ENCODE measurements around the gene KCNJ14.

Gene KCNJ14

DNA sequence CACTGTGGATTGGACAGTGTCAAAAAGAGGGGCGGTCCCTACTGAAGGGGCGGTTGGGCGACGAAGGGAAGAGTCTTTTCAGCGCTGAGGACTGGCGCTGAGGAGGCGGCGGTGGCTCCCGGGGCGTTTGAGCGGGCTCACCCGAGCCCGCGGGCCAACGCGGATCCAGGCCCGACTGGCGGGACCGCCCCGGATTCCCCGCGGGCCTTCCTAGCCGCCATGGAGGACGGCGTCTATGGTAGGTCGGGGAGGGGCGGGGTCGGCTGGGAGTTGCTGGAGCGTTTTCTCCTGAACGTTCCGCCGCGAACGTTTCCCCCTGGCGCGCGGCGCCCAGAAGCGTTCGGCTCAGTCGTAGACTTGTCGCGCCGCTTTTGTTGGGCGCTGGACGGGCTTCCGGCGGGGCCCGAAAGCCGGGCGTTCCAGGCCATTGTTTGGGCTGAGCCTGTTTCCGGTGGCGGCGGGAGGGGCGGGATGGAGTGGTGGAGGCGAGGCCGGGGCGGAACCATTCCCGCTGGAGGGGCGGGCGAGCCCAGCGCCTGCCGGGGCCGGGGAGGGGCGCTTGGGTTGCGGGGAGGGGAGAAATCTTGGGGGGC, 14.0 kb downstream of the KCNJ14 start, which contains the start of gene CYTH2:
Gene CYTH2, plus strand, starts transcription at position 81 of the 593 bp plus-strand sequence. Its CDS starts 139 bp downstream, at position 220.
- H2AFZ ChIP-seq (ENCODE audit: low read length): peak within 1 kb of the TSS; percentile 86
- peak within 1 kb of the TSS; percentile 95 for H3K27ac ChIP-seq (replicated peaks; ENCODE audit: low read length)
- H3K18ac ChIP-seq (ENCODE audit: low read length): peak within 1 kb of the TSS; percentile 98
- H2BK15ac ChIP-seq (ENCODE audit: low read length): peak within 1 kb of the TSS; percentile 83
- peaks cover 14 to 15% of the 10 kb centered on the region in 2 donors for H3K4me1 ChIP-seq (ENCODE audit: control insufficient read depth in 2 of 2, insufficient read depth in 1 of 2, low read depth in 1 of 2, low read length in 2 of 2)
- H4K8ac ChIP-seq (ENCODE audit: low read depth, low read length): peak within 1 kb of the TSS; percentile 44
- peak within 1 kb of the TSS; percentile 79 for H2BK5ac ChIP-seq (ENCODE audit: low read length)
- peak; percentile 73 for DNase-seq (ENCODE audit: low spot score)
- peaks cover 38 to 46% of the 10 kb centered on the region in 2 donors for H3K36me3 ChIP-seq (replicated peaks in 1 of 2; ENCODE audit: control insufficient read depth in 2 of 2, insufficient read depth in 2 of 2, low read length in 2 of 2)
- H2BK12ac ChIP-seq (ENCODE audit: low read length): no peak within 1 kb of the TSS
- no CpG with 5 or more reads among the region's 66 CpGs for WGBS, 2 donors (ENCODE audit: extremely low coverage in 2 of 2, insufficient read length in 2 of 2, insufficient replicate concordance in 1 of 2)
- H2AK5ac ChIP-seq (ENCODE audit: low read depth, low read length): peak within 1 kb of the TSS; percentile 93
- peak within 1 kb of the TSS; percentile 89 for H3K9ac ChIP-seq (ENCODE audit: low read depth, low read length, poor library complexity)
- peak within 1 kb of the TSS; percentile 51 for H3K14ac ChIP-seq (ENCODE audit: low read length)
- peaks cover 18% of the 10 kb centered on the region for H3K79me1 ChIP-seq (ENCODE audit: low read depth, low read length)
- H3K9me3 ChIP-seq (replicated peaks in 1 of 2; ENCODE audit: control insufficient read depth in 2 of 2, insufficient read depth in 1 of 2, low read depth in 1 of 2, low read length in 2 of 2): peaks cover 0 to 2% of the 10 kb centered on the region in 2 donors
- H3K27me3 ChIP-seq (ENCODE audit: control insufficient read depth in 3 of 3, insufficient read depth in 3 of 3, low read depth in 1 of 3, low read length in 3 of 3): no peaks in the 10 kb centered on the region
- H4K91ac ChIP-seq (ENCODE audit: low read depth, low read length, poor library complexity): no peak within 1 kb of the TSS
- peak within 1 kb of the TSS; percentile 89 for H3K23ac ChIP-seq (ENCODE audit: low read depth, low read length, poor library complexity)
- H3K4me2 ChIP-seq (ENCODE audit: insufficient read depth, low read length, poor library complexity, severe bottlenecking): peak within 1 kb of the TSS; percentile 71
- H2BK120ac ChIP-seq (ENCODE audit: low read depth, low read length): no peak within 1 kb of the TSS
- no peak within 1 kb of the TSS for H3K4ac ChIP-seq (ENCODE audit: low read length)
- H3K4me3 ChIP-seq (ENCODE audit: low read length in 2 of 2): peak within 1 kb of the TSS; percentile 91 to 94

- Histone ChIP-seq H2AK5ac (ENCODE audit: low read depth, low read length) (no peak overlapping the region), H3K4me3 (ENCODE audit: low read length in 2 of 2) (peak overlapping the region; percentile 83 to 91), H3K9ac (ENCODE audit: low read depth, low read length, poor library complexity) (peak overlapping the region; percentile 56), H3K23ac (ENCODE audit: low read depth, low read length, poor library complexity) (no peak overlapping the region), H3K14ac (ENCODE audit: low read length) (no peak overlapping the region), H2BK12ac (ENCODE audit: low read length) (no peak overlapping the region), H3K36me3 (replicated peaks in 1 of 2; ENCODE audit: control insufficient read depth in 2 of 2, insufficient read depth in 2 of 2, low read length in 2 of 2) (peaks cover 45 to 53% of the 10 kb centered on the region in 2 donors), H2AFZ (ENCODE audit: low read length) (peak overlapping the region; percentile 86), H3K27me3 (ENCODE audit: control insufficient read depth in 3 of 3, insufficient read depth in 3 of 3, low read depth in 1 of 3, low read length in 3 of 3) (no peaks in the 10 kb centered on the region), H4K91ac (ENCODE audit: low read depth, low read length, poor library complexity) (no peak overlapping the region), H3K79me1 (ENCODE audit: low read depth, low read length) (peaks cover 18% of the 10 kb centered on the region), H2BK15ac (ENCODE audit: low read length) (no peak overlapping the region), H2BK5ac (ENCODE audit: low read length) (peak overlapping the region; percentile 79), H3K4ac (ENCODE audit: low read length) (no peak overlapping the region), H3K9me3 (replicated peaks in 1 of 2; ENCODE audit: control insufficient read depth in 2 of 2, insufficient read depth in 1 of 2, low read depth in 1 of 2, low read length in 2 of 2) (peaks cover 0 to 2% of the 10 kb centered on the region in 2 donors), H2BK120ac (ENCODE audit: low read depth, low read length) (no peak overlapping the region), H3K4me1 (ENCODE audit: control insufficient read depth in 2 of 2, insufficient read depth in 1 of 2, low read depth in 1 of 2, low read length in 2 of 2) (peaks cover 14 to 15% of the 10 kb centered on the region in 2 donors), H3K18ac (ENCODE audit: low read length) (no peak overlapping the region), H4K8ac (ENCODE audit: low read depth, low read length) (no peak overlapping the region), H3K27ac (replicated peaks; ENCODE audit: low read length) (no peak overlapping the region), H3K4me2 (ENCODE audit: insufficient read depth, low read length, poor library complexity, severe bottlenecking) (peak overlapping the region; percentile 71)
- no peak for DNase-seq (ENCODE audit: low spot score)
- no CpG with 5 or more reads among the region's 20 CpGs for WGBS, 2 donors (ENCODE audit: extremely low coverage in 2 of 2, insufficient read length in 2 of 2, insufficient replicate concordance in 1 of 2)
Measured at GRCh38 chr19:48469934-48470680, 14.7 kb downstream of the KCNJ14 start.

DNA sequence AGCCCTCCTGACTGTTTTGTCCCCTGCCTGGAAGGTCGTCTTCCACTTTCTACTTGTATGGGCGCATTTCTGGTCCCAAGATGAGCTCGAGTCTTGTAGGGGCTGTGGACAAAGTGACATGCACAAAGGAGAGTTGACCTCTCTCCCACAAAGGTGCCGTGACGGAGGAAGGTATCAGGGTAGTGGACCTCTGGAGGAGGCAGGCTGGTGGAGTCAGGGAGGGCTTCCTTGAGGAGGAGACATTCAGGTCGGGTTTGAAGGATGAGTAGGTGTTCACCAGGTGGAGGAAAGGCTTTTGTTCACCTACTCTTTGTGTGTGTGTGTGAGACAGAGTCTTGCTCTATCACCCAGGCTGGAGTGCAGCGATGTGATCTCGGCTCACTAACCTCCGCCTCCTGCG, 15.5 kb downstream of the KCNJ14 start:
- H2AK5ac ChIP-seq (ENCODE audit: low read depth, low read length): no peak overlapping the region
- H3K23ac ChIP-seq (ENCODE audit: low read depth, low read length, poor library complexity): no peak overlapping the region
- H2BK5ac ChIP-seq (ENCODE audit: low read length): no peak overlapping the region
- H3K27ac ChIP-seq (replicated peaks; ENCODE audit: low read length): no peak overlapping the region
- no peak overlapping the region for H2BK15ac ChIP-seq (ENCODE audit: low read length)
- H3K36me3 ChIP-seq (replicated peaks in 1 of 2; ENCODE audit: control insufficient read depth in 2 of 2, insufficient read depth in 2 of 2, low read length in 2 of 2): peaks cover 53 to 61% of the 10 kb centered on the region in 2 donors
- H3K4me2 ChIP-seq (ENCODE audit: insufficient read depth, low read length, poor library complexity, severe bottlenecking): no peak overlapping the region
- H3K27me3 ChIP-seq (ENCODE audit: control insufficient read depth in 3 of 3, insufficient read depth in 3 of 3, low read depth in 1 of 3, low read length in 3 of 3): no peaks in the 10 kb centered on the region
- peaks cover 0 to 2% of the 10 kb centered on the region in 2 donors for H3K9me3 ChIP-seq (replicated peaks in 1 of 2; ENCODE audit: control insufficient read depth in 2 of 2, insufficient read depth in 1 of 2, low read depth in 1 of 2, low read length in 2 of 2)
- peak overlapping the region in 1 of 2 donors; percentile 91 for H3K4me3 ChIP-seq (ENCODE audit: low read length in 2 of 2)
- WGBS, 2 donors (ENCODE audit: extremely low coverage in 2 of 2, insufficient read length in 2 of 2, insufficient replicate concordance in 1 of 2): no CpG with 5 or more reads among the region's 10 CpGs
- no peak overlapping the region for H3K4ac ChIP-seq (ENCODE audit: low read length)
- H3K14ac ChIP-seq (ENCODE audit: low read length): no peak overlapping the region
- no peak overlapping the region for H2AFZ ChIP-seq (ENCODE audit: low read length)
- no peak overlapping the region for H3K18ac ChIP-seq (ENCODE audit: low read length)
- no peak overlapping the region for H2BK120ac ChIP-seq (ENCODE audit: low read depth, low read length)
- no peak overlapping the region for H4K8ac ChIP-seq (ENCODE audit: low read depth, low read length)
- no peak overlapping the region for H2BK12ac ChIP-seq (ENCODE audit: low read length)
- no peak overlapping the region for H3K9ac ChIP-seq (ENCODE audit: low read depth, low read length, poor library complexity)
- H3K4me1 ChIP-seq (ENCODE audit: control insufficient read depth in 2 of 2, insufficient read depth in 1 of 2, low read depth in 1 of 2, low read length in 2 of 2): peaks cover 14 to 15% of the 10 kb centered on the region in 2 donors
- no peak overlapping the region for H4K91ac ChIP-seq (ENCODE audit: low read depth, low read length, poor library complexity)
- no peak for DNase-seq (ENCODE audit: low spot score)
- peaks cover 18% of the 10 kb centered on the region for H3K79me1 ChIP-seq (ENCODE audit: low read depth, low read length)

- peaks cover 18% of the 10 kb centered on the region for H3K79me1 ChIP-seq (ENCODE audit: low read depth, low read length)
- H3K9ac ChIP-seq (ENCODE audit: low read depth, low read length, poor library complexity): no peak overlapping the region
- H2BK120ac ChIP-seq (ENCODE audit: low read depth, low read length): no peak overlapping the region
- no peak overlapping the region for H3K18ac ChIP-seq (ENCODE audit: low read length)
- H3K4ac ChIP-seq (ENCODE audit: low read length): no peak overlapping the region
- no peak overlapping the region for H3K14ac ChIP-seq (ENCODE audit: low read length)
- peaks cover 61 to 70% of the 10 kb centered on the region in 2 donors for H3K36me3 ChIP-seq (replicated peaks in 1 of 2; ENCODE audit: control insufficient read depth in 2 of 2, insufficient read depth in 2 of 2, low read length in 2 of 2)
- H2BK15ac ChIP-seq (ENCODE audit: low read length): no peak overlapping the region
- no peak overlapping the region for H2AFZ ChIP-seq (ENCODE audit: low read length)
- H2BK5ac ChIP-seq (ENCODE audit: low read length): no peak overlapping the region
- H2BK12ac ChIP-seq (ENCODE audit: low read length): no peak overlapping the region
- H4K8ac ChIP-seq (ENCODE audit: low read depth, low read length): no peak overlapping the region
- H3K23ac ChIP-seq (ENCODE audit: low read depth, low read length, poor library complexity): no peak overlapping the region
- no peak for DNase-seq (ENCODE audit: low spot score)
- H3K27me3 ChIP-seq (ENCODE audit: control insufficient read depth in 3 of 3, insufficient read depth in 3 of 3, low read depth in 1 of 3, low read length in 3 of 3): no peaks in the 10 kb centered on the region
- H3K9me3 ChIP-seq (replicated peaks in 1 of 2; ENCODE audit: control insufficient read depth in 2 of 2, insufficient read depth in 1 of 2, low read depth in 1 of 2, low read length in 2 of 2): peaks cover 0 to 2% of the 10 kb centered on the region in 2 donors
- H3K27ac ChIP-seq (replicated peaks; ENCODE audit: low read length): no peak overlapping the region
- no peak overlapping the region for H4K91ac ChIP-seq (ENCODE audit: low read depth, low read length, poor library complexity)
- peaks cover 13 to 15% of the 10 kb centered on the region in 2 donors for H3K4me1 ChIP-seq (ENCODE audit: control insufficient read depth in 2 of 2, insufficient read depth in 1 of 2, low read depth in 1 of 2, low read length in 2 of 2)
- H3K4me2 ChIP-seq (ENCODE audit: insufficient read depth, low read length, poor library complexity, severe bottlenecking): no peak overlapping the region
- no peak overlapping the region for H2AK5ac ChIP-seq (ENCODE audit: low read depth, low read length)
- no CpG with 5 or more reads among the region's 4 CpGs for WGBS, 2 donors (ENCODE audit: extremely low coverage in 2 of 2, insufficient read length in 2 of 2, insufficient replicate concordance in 1 of 2)
- no peak overlapping the region for H3K4me3 ChIP-seq (ENCODE audit: low read length in 2 of 2)
Measured at GRCh38 chr19:48471836-48472235, 16.5 kb downstream of the KCNJ14 start.

All from neuronal stem cell (in vitro differentiated cells).